Thymus (tissue), 11 donors: ENCODE results near the gene EMX2. TPM values are rescaled to one million over a fixed set of nuclear protein-coding genes. Genes with fewer than 3 reads are reported as not detected.

Source experiments
- DNase-seq, 9 donors: peaks; one replicate each; pipeline ENCODE4 v3.0.0-alpha.2; 2013; ENCODE audit warnings: low spot score in 9 of 9, low read depth in 6 of 9, missing footprints in 1 of 9
- H3K27ac ChIP-seq, 2 donors: one replicate each; pipeline ENCODE4 v1.5.1; 2013; ENCODE audit warnings: control low read depth in 1 of 2, low read depth in 1 of 2, low read length in 1 of 2, mild to moderate bottlenecking in 1 of 2, moderate library complexity in 1 of 2
- H3K27me3 ChIP-seq, 2 donors: one replicate each; pipeline ENCODE4 v1.5.1; 2013; ENCODE audit warnings: low read length in 1 of 2; ENCODE audit not compliant: control insufficient read depth in 2 of 2, insufficient read depth in 1 of 2
- H3K36me3 ChIP-seq, 2 donors: one replicate each; pipeline ENCODE4 v1.5.1; 2013; ENCODE audit warnings: low read length in 1 of 2, mild to moderate bottlenecking in 1 of 2, moderate library complexity in 1 of 2; ENCODE audit not compliant: control insufficient read depth in 2 of 2, insufficient read depth in 2 of 2
- H3K4me1 ChIP-seq, 2 donors: one replicate each; pipeline ENCODE4 v1.5.1; 2013; ENCODE audit warnings: low read length in 2 of 2; ENCODE audit not compliant: control insufficient read depth in 2 of 2, insufficient read depth in 2 of 2
- H3K4me3 ChIP-seq, 2 donors: one replicate each; pipeline ENCODE4 v1.5.1; 2013; ENCODE audit warnings: low read length in 2 of 2, control low read depth in 1 of 2, mild to moderate bottlenecking in 1 of 2
- H3K9me3 ChIP-seq, 2 donors: one replicate each; pipeline ENCODE4 v1.5.1; 2013; ENCODE audit warnings: low read length in 1 of 2, mild to moderate bottlenecking in 1 of 2; ENCODE audit not compliant: control insufficient read depth in 2 of 2, insufficient read depth in 1 of 2
- WGBS: extraction: QIAGEN DNeasy Blood & Tissue Kit; methylation state at CpG from one replicate; pipeline ENCODE4 v1.1.7; 2013; 5-methylcytosine and 5-hydroxymethylcytosine counted together
- polyA plus RNA-seq: library from polyadenylated mRNA; stranded (reverse); fragments of 200-250 nt; gene quantifications from one replicate; pipeline ENCODE4 v1.2.3, GENCODE V29; 2013
- total RNA-seq: library from RNA; stranded (reverse); fragments of 120-200 nt; gene quantifications from one replicate; pipeline ENCODE4 v1.2.4, GENCODE V29; 2013
- donor health status: healthy.

Gene EMX2
- total and polyA plus RNA-seq, 2 donors: 0.09 to 0.57 TPM

DNA sequence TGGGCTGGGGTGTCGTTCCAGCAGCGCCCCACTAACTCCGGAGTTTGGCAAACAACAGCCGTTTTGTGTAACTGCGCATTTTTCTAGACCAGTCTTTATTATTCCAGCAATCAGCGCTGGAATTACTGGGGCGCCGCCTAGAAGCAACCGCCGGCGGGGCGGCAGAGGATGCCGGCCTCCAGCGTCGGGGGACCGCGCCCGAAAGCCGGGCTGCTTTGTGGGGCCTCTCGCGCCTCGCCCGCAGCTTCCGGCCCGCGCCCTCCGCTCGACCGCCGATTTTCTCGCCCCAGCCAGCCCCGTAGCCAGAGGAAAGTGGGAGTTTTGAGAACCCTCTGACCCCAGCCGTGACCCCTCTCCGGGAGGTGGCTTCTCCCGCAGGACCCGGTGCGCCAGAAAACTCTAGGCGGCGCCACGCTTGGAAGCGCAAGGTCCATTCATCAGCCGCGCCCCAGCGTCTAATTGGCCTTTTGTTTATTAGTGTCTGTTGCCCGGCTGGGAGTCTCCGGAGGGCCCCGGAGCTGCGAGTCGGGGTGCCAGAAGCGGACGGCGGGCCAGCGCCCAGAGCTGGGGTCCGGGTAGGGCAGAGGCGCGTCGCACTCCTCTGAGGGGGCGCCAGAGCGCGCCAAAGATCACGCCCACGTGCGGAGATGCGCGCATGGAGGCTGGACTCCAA lies 10.7 kb downstream of the EMX2 start:
- no peaks in the 10 kb centered on the region for H3K4me1 ChIP-seq
- no peak overlapping the region for H3K27ac ChIP-seq
- peaks cover 0 to 1% of the 10 kb centered on the region in 2 donors for H3K9me3 ChIP-seq
- 5% methylated on average over 65 of the region's 65 CpGs for WGBS
- peaks cover 66 to 81% of the 10 kb centered on the region in 2 donors for H3K27me3 ChIP-seq
- H3K36me3 ChIP-seq: no peaks in the 10 kb centered on the region
- no peak overlapping the region for H3K4me3 ChIP-seq
- DNase-seq: no peak

GRCh38 chr10:117553815-117554172 lies 11.2 kb downstream of the EMX2 start:
- Histone ChIP-seq H3K36me3 (no peaks in the 10 kb centered on the region), H3K4me1 (no peaks in the 10 kb centered on the region), H3K27ac (no peak overlapping the region), H3K4me3 (no peak overlapping the region), H3K27me3 (peaks cover 61 to 76% of the 10 kb centered on the region in 2 donors), H3K9me3 (peaks cover 0 to 1% of the 10 kb centered on the region in 2 donors)
- WGBS: 10% methylated on average over 19 of the region's 19 CpGs
- no peak for DNase-seq

DNA sequence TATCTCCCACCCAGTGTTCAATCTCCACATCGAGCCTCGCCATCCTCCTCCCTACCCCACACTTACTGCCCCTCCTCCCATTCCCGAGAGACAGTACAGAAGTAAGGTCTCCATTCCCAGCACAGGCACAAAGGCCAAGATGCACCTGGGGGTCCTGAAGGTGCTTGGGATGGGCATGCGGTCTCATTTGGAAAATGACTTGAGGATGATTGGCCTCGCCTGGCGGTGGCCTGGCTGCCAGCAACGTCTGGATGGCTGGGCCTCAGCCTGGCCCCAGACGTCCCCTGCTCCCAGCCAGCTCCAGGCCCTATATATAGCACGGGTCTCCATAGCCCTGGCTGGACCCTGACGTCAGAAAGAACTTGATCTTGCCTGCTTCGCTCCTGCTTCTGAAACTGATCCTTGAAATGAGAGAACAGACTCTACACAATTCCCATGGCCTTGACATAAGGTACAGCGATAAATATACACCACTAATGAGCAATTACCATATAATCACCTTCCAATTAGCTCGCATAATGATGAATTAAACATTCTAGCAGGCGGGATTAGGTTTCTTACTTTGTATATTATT lies 11.8 kb downstream of the EMX2 start:
- DNase-seq: no peak
- Histone ChIP-seq H3K4me1 (no peaks in the 10 kb centered on the region), H3K36me3 (no peaks in the 10 kb centered on the region), H3K27ac (no peak overlapping the region), H3K27me3 (peaks cover 59 to 71% of the 10 kb centered on the region in 2 donors), H3K9me3 (peaks cover 0 to 1% of the 10 kb centered on the region in 2 donors), H3K4me3 (no peak overlapping the region)
- WGBS: 30% methylated on average over 14 of the region's 14 CpGs

DNA sequence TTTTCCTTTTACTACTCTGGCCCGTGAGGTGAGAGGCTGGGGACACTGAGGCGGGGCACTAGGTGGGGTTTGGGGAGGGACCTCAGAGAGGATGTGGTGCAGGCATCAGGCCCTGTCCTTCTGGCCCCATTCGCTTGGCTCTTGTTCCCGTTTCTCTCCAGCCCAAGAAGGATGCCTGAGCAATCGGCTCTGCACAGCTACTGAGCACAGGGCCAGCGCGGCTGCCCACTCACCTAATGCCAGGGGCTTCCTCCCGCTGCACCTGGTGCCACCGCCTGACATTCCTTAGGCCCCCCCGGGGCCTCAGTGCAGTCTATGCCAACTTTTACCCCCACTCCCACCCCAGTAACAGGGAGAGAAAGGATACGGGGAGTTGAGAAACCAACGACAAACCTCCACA lies 12.5 kb downstream of the EMX2 start:
- peaks cover 53 to 66% of the 10 kb centered on the region in 2 donors for H3K27me3 ChIP-seq
- WGBS: 58% methylated on average over 12 of the region's 12 CpGs
- H3K4me1 ChIP-seq: no peaks in the 10 kb centered on the region
- no peaks in the 10 kb centered on the region for H3K36me3 ChIP-seq
- no peak overlapping the region for H3K4me3 ChIP-seq
- no peak overlapping the region for H3K27ac ChIP-seq
- peaks cover 0 to 1% of the 10 kb centered on the region in 2 donors for H3K9me3 ChIP-seq
- no peak for DNase-seq

GRCh38 chr10:117555863-117556262 lies 13.3 kb downstream of the EMX2 start:
- H3K27ac ChIP-seq: no peak overlapping the region
- no peak for DNase-seq
- peaks cover 46 to 57% of the 10 kb centered on the region in 2 donors for H3K27me3 ChIP-seq
- H3K36me3 ChIP-seq: no peaks in the 10 kb centered on the region
- no peaks in the 10 kb centered on the region for H3K4me1 ChIP-seq
- WGBS: 94% methylated on average over 1 of the region's 1 CpG
- no peak overlapping the region for H3K4me3 ChIP-seq
- peaks cover 0 to 1% of the 10 kb centered on the region in 2 donors for H3K9me3 ChIP-seq

DNA sequence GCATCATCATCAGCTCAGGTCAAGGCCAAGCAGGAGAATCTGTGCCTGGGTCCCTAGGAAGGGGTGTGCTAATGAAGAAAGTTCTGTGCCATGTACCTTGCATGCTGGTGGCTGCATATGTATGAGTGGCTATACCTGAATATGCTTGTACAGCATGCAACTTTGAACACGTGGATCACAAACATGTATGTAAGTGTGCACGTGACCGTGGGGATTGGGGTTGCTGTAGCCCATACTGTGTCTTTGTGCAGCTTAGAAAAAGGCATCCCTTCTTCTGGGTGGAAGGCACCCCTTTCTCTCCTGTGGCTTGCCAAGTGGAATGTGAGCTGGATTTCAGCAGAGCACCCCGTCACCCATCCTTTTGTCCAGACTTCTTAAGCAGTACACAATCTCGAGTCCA lies 13.8 kb downstream of the EMX2 start:
- no peak overlapping the region for H3K27ac ChIP-seq
- no peak for DNase-seq
- no peaks in the 10 kb centered on the region for H3K36me3 ChIP-seq
- no peak overlapping the region for H3K4me3 ChIP-seq
- peaks cover 42 to 53% of the 10 kb centered on the region in 2 donors for H3K27me3 ChIP-seq
- peaks cover 0 to 1% of the 10 kb centered on the region in 2 donors for H3K9me3 ChIP-seq
- no peaks in the 10 kb centered on the region for H3K4me1 ChIP-seq
- WGBS: 96% methylated on average over 5 of the region's 5 CpGs

- Histone ChIP-seq H3K27me3 (peaks cover 9 to 26% of the 10 kb centered on the region in 2 donors), H3K27ac (no peak overlapping the region), H3K36me3 (no peaks in the 10 kb centered on the region), H3K4me3 (no peak overlapping the region), H3K4me1 (no peaks in the 10 kb centered on the region), H3K9me3 (no peaks in the 10 kb centered on the region)
- 86% methylated on average over 4 of the region's 4 CpGs for WGBS
- DNase-seq: no peak
Measured at GRCh38 chr10:117559712-117560111, 17.2 kb downstream of the EMX2 start.

- H3K27ac ChIP-seq: no peak overlapping the region
- H3K4me1 ChIP-seq: no peaks in the 10 kb centered on the region
- peaks cover 0 to 15% of the 10 kb centered on the region in 2 donors for H3K27me3 ChIP-seq
- no peaks in the 10 kb centered on the region for H3K9me3 ChIP-seq
- H3K36me3 ChIP-seq: no peaks in the 10 kb centered on the region
- no peak for DNase-seq
- whole genome bisulfite sequencing: 88% methylated on average over 2 of the region's 2 CpGs
- no peak overlapping the region for H3K4me3 ChIP-seq
Measured at GRCh38 chr10:117560942-117561341, 18.4 kb downstream of the EMX2 start.

DNA sequence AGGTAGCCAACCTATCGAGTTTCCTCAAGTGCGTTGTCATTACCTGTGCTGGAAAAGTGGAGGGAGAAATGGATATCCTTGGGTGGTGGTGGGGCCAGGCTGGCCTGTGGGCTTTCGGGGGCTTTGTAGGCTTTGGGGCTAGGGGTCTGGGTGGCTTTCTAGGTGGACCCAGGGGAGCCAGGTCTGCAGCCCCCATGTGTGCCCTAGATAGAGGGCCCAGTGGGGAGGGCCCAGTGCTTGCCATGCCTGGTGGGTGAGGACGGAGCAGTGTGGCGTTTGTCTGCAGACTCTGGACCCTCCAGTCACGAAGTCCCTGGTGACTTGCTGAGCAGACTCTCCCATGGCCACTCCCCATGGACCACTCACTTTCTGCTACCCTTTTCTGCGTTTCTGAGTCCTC lies 19.7 kb downstream of the EMX2 start:
- DNase-seq: no peak
- no peak overlapping the region for H3K4me3 ChIP-seq
- WGBS: 85% methylated on average over 7 of the region's 7 CpGs
- no peaks in the 10 kb centered on the region for H3K9me3 ChIP-seq
- peaks cover 0 to 13% of the 10 kb centered on the region in 2 donors for H3K27me3 ChIP-seq
- H3K4me1 ChIP-seq: no peaks in the 10 kb centered on the region
- no peak overlapping the region for H3K27ac ChIP-seq
- H3K36me3 ChIP-seq: no peaks in the 10 kb centered on the region
